ENCODE data around the gene PCYOX1L. TPM values are rescaled to one million over a fixed set of nuclear protein-coding genes. Genes with fewer than 3 reads are reported as not detected.

The PCYOX1L gene
- total and polyA plus RNA-seq, 2 experiments from 2014 or later, result 10.4 to 10.7 TPM

DNA sequence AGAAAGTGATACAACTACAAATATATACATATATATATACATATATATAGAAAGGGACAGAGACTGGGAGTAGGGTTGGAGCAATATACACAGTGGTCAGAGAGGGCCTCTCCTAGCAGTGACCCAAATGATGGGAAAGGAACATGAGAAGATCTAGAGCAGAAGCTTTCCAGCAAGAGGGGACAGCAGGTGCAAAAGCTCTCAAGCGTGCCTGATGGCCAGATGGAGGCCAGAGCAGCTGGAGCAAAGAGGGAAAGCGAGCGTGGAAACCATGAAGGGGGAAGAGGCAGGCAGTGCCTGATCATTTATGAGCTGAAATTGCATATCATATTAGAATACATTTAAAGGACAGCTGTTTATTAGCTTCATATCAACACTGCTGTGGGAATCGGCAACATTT lies 20.1 kb upstream of the PCYOX1L start:
- no peak for DNase-seq
- in situ Hi-C loops (cut with MboI), result no loop called here

DNA sequence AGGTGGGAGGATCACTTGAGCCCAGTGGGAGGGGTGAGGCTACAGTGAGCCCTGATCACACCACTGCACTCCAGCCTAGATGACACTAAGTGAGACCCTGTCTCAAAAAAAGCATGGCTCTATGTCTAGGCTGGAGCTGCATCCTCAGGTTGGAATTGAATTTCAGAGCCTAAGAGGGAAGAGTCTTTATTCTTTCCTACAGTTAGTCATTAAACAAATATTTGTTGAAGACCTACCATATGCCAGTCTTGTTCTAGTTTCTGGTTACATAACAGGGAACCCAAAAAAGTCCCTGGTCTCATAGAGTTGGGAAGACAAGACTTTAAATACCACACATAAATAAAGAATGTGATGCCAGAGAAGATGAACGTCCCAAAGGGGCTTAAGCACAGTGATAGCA lies 19.5 kb upstream of the PCYOX1L start:
- in situ Hi-C loops (cut with MboI), result no loop called here
- no peaks in the 10 kb centered on the region for H4K20me1 ChIP-seq (ENCODE audit: insufficient read depth)
- no peaks in the 10 kb centered on the region for H3K9me3 ChIP-seq (ENCODE audit: low read depth)
- no peak overlapping the region for H3K9ac ChIP-seq
- H3K79me2 ChIP-seq (ENCODE audit: insufficient read depth), result no peaks in the 10 kb centered on the region
- no peak for DNase-seq
- no peak for TF ChIP-seq EZH2 (IDR thresholded peaks at IDR 0.05; ENCODE audit: insufficient read depth, poor library complexity, severe bottlenecking)
- TF ChIP-seq EZH2phosphoT487 (IDR thresholded peaks at IDR 0.05; ENCODE audit: insufficient read depth, low read depth), result no peak
- peaks cover 15% of the 10 kb centered on the region; the same call in 1 of the 2 replicates for H3F3A ChIP-seq (ENCODE audit: insufficient read depth)
- WGBS, 2 experiments (ENCODE audit: low coverage in 1 of 2, low lambda C conversion rate in 2 of 2, missing lambda C conversion rate in 2 of 2), result 38 to 65% methylated on average over 1 of the region's 1 CpG
- no peak overlapping the region for H3K4me3 ChIP-seq
- no peaks in the 10 kb centered on the region for H3K27me3 ChIP-seq (replicated peaks; ENCODE audit: insufficient read depth)
- H3K27ac ChIP-seq, result no peak overlapping the region
- no peaks in the 10 kb centered on the region for H3K36me3 ChIP-seq (ENCODE audit: low read depth)
- no peak overlapping the region for H2AFZ ChIP-seq
- H3K4me1 ChIP-seq (ENCODE audit: insufficient read depth), result peaks cover 14% of the 10 kb centered on the region
- no peak overlapping the region for H3K4me2 ChIP-seq (ENCODE audit: unreplicated experiment)
- no peaks in the 10 kb centered on the region for H3K9me2 ChIP-seq (ENCODE audit: insufficient read depth)

More for the DNA sequence above, 20.1 kb upstream of the PCYOX1L start:
- Histone ChIP-seq H3K4me1 (ENCODE audit: insufficient read depth) (peaks cover 14% of the 10 kb centered on the region), H3K9me3 (ENCODE audit: low read depth) (no peaks in the 10 kb centered on the region), H3K36me3 (ENCODE audit: low read depth) (no peaks in the 10 kb centered on the region), H3K4me2 (ENCODE audit: unreplicated experiment) (no peak overlapping the region), H3K9me2 (ENCODE audit: insufficient read depth) (no peaks in the 10 kb centered on the region), H3K4me3 (no peak overlapping the region), H2AFZ (no peak overlapping the region), H3K79me2 (ENCODE audit: insufficient read depth) (no peaks in the 10 kb centered on the region), H4K20me1 (ENCODE audit: insufficient read depth) (no peaks in the 10 kb centered on the region), H3K9ac (no peak overlapping the region), H3K27ac (no peak overlapping the region), H3F3A (ENCODE audit: insufficient read depth) (peaks cover 15% of the 10 kb centered on the region; the same call in 1 of the 2 replicates), H3K27me3 (replicated peaks; ENCODE audit: insufficient read depth) (no peaks in the 10 kb centered on the region)
- 65 to 68% methylated on average over 4 of the region's 4 CpGs for WGBS, 2 experiments (ENCODE audit: low coverage in 1 of 2, low lambda C conversion rate in 2 of 2, missing lambda C conversion rate in 2 of 2)
- TF ChIP-seq EZH2phosphoT487 (IDR thresholded peaks at IDR 0.05; ENCODE audit: insufficient read depth, low read depth), result no peak
- TF ChIP-seq EZH2 (IDR thresholded peaks at IDR 0.05; ENCODE audit: insufficient read depth, poor library complexity, severe bottlenecking), result no peak

DNA sequence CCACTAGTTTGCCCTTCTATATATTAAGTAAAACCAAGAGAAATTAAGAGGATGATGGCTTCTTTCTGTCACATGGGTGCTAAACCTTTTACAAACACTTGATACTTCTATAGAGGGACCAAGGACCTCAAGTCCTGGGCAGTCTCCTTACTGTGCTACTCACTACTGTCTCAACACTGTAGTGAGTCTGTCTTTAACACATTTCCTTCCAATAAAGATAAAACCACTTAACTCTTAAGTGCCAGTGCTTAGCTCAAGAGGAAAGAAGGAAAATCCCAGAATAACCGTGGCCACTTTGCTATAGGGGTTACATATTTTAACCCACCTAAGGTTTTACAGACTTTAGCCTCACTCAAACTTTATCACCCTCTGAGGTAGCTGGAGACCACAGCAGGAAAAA lies 16.9 kb upstream of the PCYOX1L start:
- in situ Hi-C loops (cut with MboI), result no loop called here
- Histone ChIP-seq H3K27me3 (replicated peaks; ENCODE audit: insufficient read depth) (no peaks in the 10 kb centered on the region), H3K27ac (no peak overlapping the region), H3K79me2 (ENCODE audit: insufficient read depth) (peaks cover 5% of the 10 kb centered on the region), H3K9ac (no peak overlapping the region), H3K36me3 (ENCODE audit: low read depth) (no peaks in the 10 kb centered on the region), H3F3A (ENCODE audit: insufficient read depth) (peaks cover 7% of the 10 kb centered on the region), H3K4me3 (no peak overlapping the region), H3K4me2 (ENCODE audit: unreplicated experiment) (no peak overlapping the region), H4K20me1 (ENCODE audit: insufficient read depth) (no peaks in the 10 kb centered on the region), H3K9me2 (ENCODE audit: insufficient read depth) (no peaks in the 10 kb centered on the region), H3K4me1 (ENCODE audit: insufficient read depth) (peaks cover 6% of the 10 kb centered on the region), H2AFZ (no peak overlapping the region), H3K9me3 (ENCODE audit: low read depth) (no peaks in the 10 kb centered on the region)
- TF ChIP-seq EZH2phosphoT487 (IDR thresholded peaks at IDR 0.05; ENCODE audit: insufficient read depth, low read depth) (no peak), EZH2 (IDR thresholded peaks at IDR 0.05; ENCODE audit: insufficient read depth, poor library complexity, severe bottlenecking) (no peak)
- WGBS, 2 experiments (ENCODE audit: low coverage in 1 of 2, low lambda C conversion rate in 2 of 2, missing lambda C conversion rate in 2 of 2), result 78 to 94% methylated on average over 1 of the region's 1 CpG
- no peak for DNase-seq

DNA sequence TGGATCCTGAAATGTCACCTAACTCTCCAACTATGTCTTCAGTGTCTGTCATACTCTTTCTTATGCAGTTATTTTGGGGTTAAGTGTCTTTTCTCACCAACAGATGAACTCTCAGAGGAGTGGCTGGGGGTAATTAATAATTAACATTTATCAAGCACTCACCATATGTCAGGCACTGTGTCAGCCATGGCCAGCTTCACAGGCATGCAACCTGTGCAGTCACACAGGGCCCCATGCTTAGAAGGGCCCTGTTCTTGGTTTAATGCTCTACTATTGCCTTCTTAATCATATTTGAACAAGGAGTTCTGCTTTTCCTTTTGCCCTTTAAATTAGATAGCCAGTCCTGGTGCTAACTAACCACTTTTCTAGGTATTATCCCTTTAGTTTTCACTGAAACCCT lies 16.0 kb upstream of the PCYOX1L start:
- no peaks in the 10 kb centered on the region for H3K27me3 ChIP-seq (replicated peaks; ENCODE audit: insufficient read depth)
- no peak overlapping the region for H3K4me3 ChIP-seq
- in situ Hi-C loops (cut with MboI), result no loop called here
- DNase-seq, result no peak
- no peaks in the 10 kb centered on the region for H4K20me1 ChIP-seq (ENCODE audit: insufficient read depth)
- no peaks in the 10 kb centered on the region for H3K9me3 ChIP-seq (ENCODE audit: low read depth)
- H3K4me1 ChIP-seq (ENCODE audit: insufficient read depth), result peaks cover 7% of the 10 kb centered on the region
- H3F3A ChIP-seq (ENCODE audit: insufficient read depth), result peaks cover 11% of the 10 kb centered on the region
- no peak for TF ChIP-seq EZH2 (IDR thresholded peaks at IDR 0.05; ENCODE audit: insufficient read depth, poor library complexity, severe bottlenecking)
- TF ChIP-seq EZH2phosphoT487 (IDR thresholded peaks at IDR 0.05; ENCODE audit: insufficient read depth, low read depth), result no peak
- no peaks in the 10 kb centered on the region for H3K9me2 ChIP-seq (ENCODE audit: insufficient read depth)
- no peak overlapping the region for H3K27ac ChIP-seq
- H2AFZ ChIP-seq, result no peak overlapping the region
- no peaks in the 10 kb centered on the region for H3K36me3 ChIP-seq (ENCODE audit: low read depth)
- H3K4me2 ChIP-seq (ENCODE audit: unreplicated experiment), result no peak overlapping the region
- peaks cover 13% of the 10 kb centered on the region for H3K79me2 ChIP-seq (ENCODE audit: insufficient read depth)
- H3K9ac ChIP-seq, result no peak overlapping the region

DNA sequence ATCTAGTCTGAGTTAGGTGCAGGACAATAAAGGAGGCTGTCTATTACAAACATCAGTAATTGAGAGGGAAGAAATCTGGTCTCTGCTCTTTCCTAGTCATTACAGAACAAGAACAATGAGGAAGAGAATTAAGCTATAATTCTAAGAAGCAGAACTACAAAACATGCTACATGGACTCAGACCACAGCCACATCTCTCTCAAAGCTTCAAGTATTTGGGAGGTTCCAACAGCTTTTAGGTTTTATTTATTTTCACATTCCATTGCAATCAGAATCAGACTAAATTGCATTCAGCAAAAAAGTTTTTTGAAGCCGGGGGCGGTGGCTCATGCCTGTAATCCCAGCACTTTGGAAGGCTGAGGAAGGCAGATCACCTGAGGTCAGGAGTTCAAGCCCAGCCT lies 13.7 kb upstream of the PCYOX1L start:
- Histone ChIP-seq H4K20me1 (ENCODE audit: insufficient read depth) (no peaks in the 10 kb centered on the region), H3K9ac (no peak overlapping the region), H3K36me3 (ENCODE audit: low read depth) (peaks cover 11% of the 10 kb centered on the region), H3K9me2 (ENCODE audit: insufficient read depth) (no peaks in the 10 kb centered on the region), H3K27me3 (replicated peaks; ENCODE audit: insufficient read depth) (no peaks in the 10 kb centered on the region), H3K79me2 (ENCODE audit: insufficient read depth) (peaks cover 36% of the 10 kb centered on the region), H3K4me1 (ENCODE audit: insufficient read depth) (peaks cover 14% of the 10 kb centered on the region), H3F3A (ENCODE audit: insufficient read depth) (peaks cover 11% of the 10 kb centered on the region), H3K4me3 (peak overlapping the region; percentile 96), H3K9me3 (ENCODE audit: low read depth) (no peaks in the 10 kb centered on the region), H2AFZ (peak overlapping the region; percentile 100), H3K4me2 (ENCODE audit: unreplicated experiment) (peak overlapping the region; percentile 82), H3K27ac (no peak overlapping the region)
- no peak for TF ChIP-seq EZH2 (IDR thresholded peaks at IDR 0.05; ENCODE audit: insufficient read depth, poor library complexity, severe bottlenecking)
- no peak for TF ChIP-seq EZH2phosphoT487 (IDR thresholded peaks at IDR 0.05; ENCODE audit: insufficient read depth, low read depth)
- WGBS, 2 experiments (ENCODE audit: low coverage in 1 of 2, low lambda C conversion rate in 2 of 2, missing lambda C conversion rate in 2 of 2), result 70 to 80% methylated on average over 2 of the region's 2 CpGs
- in situ Hi-C loops (cut with MboI), result no loop called here
- DNase-seq, result no peak

Measured in GM23248 (cell line).